ENCODE measurements around the gene AUTS2.

The AUTS2 gene

GRCh38 chr7:70533614-70534013, 935.3 kb downstream of the AUTS2 start:
- Histone ChIP-seq H3K27ac (ENCODE audit: low read length) (no peak overlapping the region), H3K4me3 (ENCODE audit: low read depth in 1 of 2, low read length in 2 of 2) (no peak overlapping the region), H3K27me3 (ENCODE audit: low read depth, low read length) (no peaks in the 10 kb centered on the region), H3K4me1 (ENCODE audit: control insufficient read depth in 1 of 2, insufficient read depth in 2 of 2, low read length in 2 of 2) (no peaks in the 10 kb centered on the region), H3K36me3 (ENCODE audit: control insufficient read depth in 1 of 2, insufficient read depth in 2 of 2, low read length in 2 of 2) (no peaks in the 10 kb centered on the region), H3K9me3 (ENCODE audit: control insufficient read depth in 1 of 2, low read length in 2 of 2) (no peaks in the 10 kb centered on the region)

GRCh38 chr7:70539205-70539604, 940.9 kb downstream of the AUTS2 start:
- H3K4me3 ChIP-seq (ENCODE audit: low read depth in 1 of 2, low read length in 2 of 2) = no peak overlapping the region
- no peak overlapping the region for H3K27ac ChIP-seq (ENCODE audit: low read length)
- H3K27me3 ChIP-seq (ENCODE audit: low read depth, low read length) = no peaks in the 10 kb centered on the region
- no peaks in the 10 kb centered on the region for H3K36me3 ChIP-seq (ENCODE audit: control insufficient read depth in 1 of 2, insufficient read depth in 2 of 2, low read length in 2 of 2)
- no peaks in the 10 kb centered on the region for H3K9me3 ChIP-seq (ENCODE audit: control insufficient read depth in 1 of 2, low read length in 2 of 2)
- peaks cover 0 to 8% of the 10 kb centered on the region in 2 donors for H3K4me1 ChIP-seq (ENCODE audit: control insufficient read depth in 1 of 2, insufficient read depth in 2 of 2, low read length in 2 of 2)

- Histone ChIP-seq H3K4me3 (ENCODE audit: low read depth in 1 of 2, low read length in 2 of 2) (no peak overlapping the region), H3K4me1 (ENCODE audit: control insufficient read depth in 1 of 2, insufficient read depth in 2 of 2, low read length in 2 of 2) (peaks cover 0 to 8% of the 10 kb centered on the region in 2 donors), H3K36me3 (ENCODE audit: control insufficient read depth in 1 of 2, insufficient read depth in 2 of 2, low read length in 2 of 2) (no peaks in the 10 kb centered on the region), H3K27me3 (ENCODE audit: low read depth, low read length) (no peaks in the 10 kb centered on the region), H3K27ac (ENCODE audit: low read length) (no peak overlapping the region), H3K9me3 (ENCODE audit: control insufficient read depth in 1 of 2, low read length in 2 of 2) (no peaks in the 10 kb centered on the region)
Measured at GRCh38 chr7:70539617-70540016, 941.3 kb downstream of the AUTS2 start.

- Histone ChIP-seq H3K4me3 (ENCODE audit: low read depth in 1 of 2, low read length in 2 of 2) (no peak overlapping the region), H3K4me1 (ENCODE audit: control insufficient read depth in 1 of 2, insufficient read depth in 2 of 2, low read length in 2 of 2) (peaks cover 0 to 8% of the 10 kb centered on the region in 2 donors), H3K27ac (ENCODE audit: low read length) (no peak overlapping the region), H3K36me3 (ENCODE audit: control insufficient read depth in 1 of 2, insufficient read depth in 2 of 2, low read length in 2 of 2) (no peaks in the 10 kb centered on the region), H3K27me3 (ENCODE audit: low read depth, low read length) (no peaks in the 10 kb centered on the region), H3K9me3 (ENCODE audit: control insufficient read depth in 1 of 2, low read length in 2 of 2) (no peaks in the 10 kb centered on the region)
Measured at GRCh38 chr7:70540641-70541040, 942.4 kb downstream of the AUTS2 start.

GRCh38 chr7:70542750-70543376, 944.6 kb downstream of the AUTS2 start:
- Histone ChIP-seq H3K4me3 (ENCODE audit: low read depth in 1 of 2, low read length in 2 of 2) (no peak overlapping the region), H3K36me3 (ENCODE audit: control insufficient read depth in 1 of 2, insufficient read depth in 2 of 2, low read length in 2 of 2) (no peaks in the 10 kb centered on the region), H3K9me3 (ENCODE audit: control insufficient read depth in 1 of 2, low read length in 2 of 2) (no peaks in the 10 kb centered on the region), H3K27ac (ENCODE audit: low read length) (no peak overlapping the region), H3K27me3 (ENCODE audit: low read depth, low read length) (no peaks in the 10 kb centered on the region), H3K4me1 (ENCODE audit: control insufficient read depth in 1 of 2, insufficient read depth in 2 of 2, low read length in 2 of 2) (peaks cover 0 to 8% of the 10 kb centered on the region in 2 donors)

GRCh38 chr7:70544016-70544415, 945.7 kb downstream of the AUTS2 start:
- peaks cover 0 to 8% of the 10 kb centered on the region in 2 donors for H3K4me1 ChIP-seq (ENCODE audit: control insufficient read depth in 1 of 2, insufficient read depth in 2 of 2, low read length in 2 of 2)
- H3K27ac ChIP-seq (ENCODE audit: low read length) = no peak overlapping the region
- H3K27me3 ChIP-seq (ENCODE audit: low read depth, low read length) = no peaks in the 10 kb centered on the region
- no peak overlapping the region for H3K4me3 ChIP-seq (ENCODE audit: low read depth in 1 of 2, low read length in 2 of 2)
- H3K9me3 ChIP-seq (ENCODE audit: control insufficient read depth in 1 of 2, low read length in 2 of 2) = no peaks in the 10 kb centered on the region
- no peaks in the 10 kb centered on the region for H3K36me3 ChIP-seq (ENCODE audit: control insufficient read depth in 1 of 2, insufficient read depth in 2 of 2, low read length in 2 of 2)

GRCh38 chr7:70545214-70545613, 946.9 kb downstream of the AUTS2 start:
- H3K27me3 ChIP-seq (ENCODE audit: low read depth, low read length) = no peaks in the 10 kb centered on the region
- H3K9me3 ChIP-seq (ENCODE audit: control insufficient read depth in 1 of 2, low read length in 2 of 2) = no peaks in the 10 kb centered on the region
- peaks cover 0 to 8% of the 10 kb centered on the region in 2 donors for H3K4me1 ChIP-seq (ENCODE audit: control insufficient read depth in 1 of 2, insufficient read depth in 2 of 2, low read length in 2 of 2)
- no peaks in the 10 kb centered on the region for H3K36me3 ChIP-seq (ENCODE audit: control insufficient read depth in 1 of 2, insufficient read depth in 2 of 2, low read length in 2 of 2)
- no peak overlapping the region for H3K27ac ChIP-seq (ENCODE audit: low read length)
- no peak overlapping the region for H3K4me3 ChIP-seq (ENCODE audit: low read depth in 1 of 2, low read length in 2 of 2)

- Histone ChIP-seq H3K4me1 (ENCODE audit: control insufficient read depth in 1 of 2, insufficient read depth in 2 of 2, low read length in 2 of 2) (no peaks in the 10 kb centered on the region), H3K36me3 (ENCODE audit: control insufficient read depth in 1 of 2, insufficient read depth in 2 of 2, low read length in 2 of 2) (no peaks in the 10 kb centered on the region), H3K27ac (ENCODE audit: low read length) (no peak overlapping the region), H3K9me3 (ENCODE audit: control insufficient read depth in 1 of 2, low read length in 2 of 2) (no peaks in the 10 kb centered on the region), H3K4me3 (ENCODE audit: low read depth in 1 of 2, low read length in 2 of 2) (no peak overlapping the region), H3K27me3 (ENCODE audit: low read depth, low read length) (no peaks in the 10 kb centered on the region)
Measured at GRCh38 chr7:70552141-70552540, 953.9 kb downstream of the AUTS2 start.

- Histone ChIP-seq H3K4me3 (ENCODE audit: low read depth in 1 of 2, low read length in 2 of 2) (no peak overlapping the region), H3K27ac (ENCODE audit: low read length) (no peak overlapping the region), H3K27me3 (ENCODE audit: low read depth, low read length) (no peaks in the 10 kb centered on the region), H3K4me1 (ENCODE audit: control insufficient read depth in 1 of 2, insufficient read depth in 2 of 2, low read length in 2 of 2) (no peaks in the 10 kb centered on the region), H3K36me3 (ENCODE audit: control insufficient read depth in 1 of 2, insufficient read depth in 2 of 2, low read length in 2 of 2) (no peaks in the 10 kb centered on the region), H3K9me3 (ENCODE audit: control insufficient read depth in 1 of 2, low read length in 2 of 2) (no peaks in the 10 kb centered on the region)
Measured at GRCh38 chr7:70553364-70553763, 955.1 kb downstream of the AUTS2 start.

- Histone ChIP-seq H3K27ac (ENCODE audit: low read length) (no peak overlapping the region), H3K9me3 (ENCODE audit: control insufficient read depth in 1 of 2, low read length in 2 of 2) (no peaks in the 10 kb centered on the region), H3K4me3 (ENCODE audit: low read depth in 1 of 2, low read length in 2 of 2) (no peak overlapping the region), H3K36me3 (ENCODE audit: control insufficient read depth in 1 of 2, insufficient read depth in 2 of 2, low read length in 2 of 2) (no peaks in the 10 kb centered on the region), H3K27me3 (ENCODE audit: low read depth, low read length) (no peaks in the 10 kb centered on the region), H3K4me1 (ENCODE audit: control insufficient read depth in 1 of 2, insufficient read depth in 2 of 2, low read length in 2 of 2) (no peaks in the 10 kb centered on the region)
Measured at GRCh38 chr7:70554646-70555045, 956.4 kb downstream of the AUTS2 start.

GRCh38 chr7:70556761-70557160, 958.5 kb downstream of the AUTS2 start:
- Histone ChIP-seq H3K27ac (ENCODE audit: low read length) (no peak overlapping the region), H3K4me1 (ENCODE audit: control insufficient read depth in 1 of 2, insufficient read depth in 2 of 2, low read length in 2 of 2) (no peaks in the 10 kb centered on the region), H3K4me3 (ENCODE audit: low read depth in 1 of 2, low read length in 2 of 2) (no peak overlapping the region)

GRCh38 chr7:70557338-70557737, 959.1 kb downstream of the AUTS2 start:
- Histone ChIP-seq H3K27me3 (ENCODE audit: low read depth, low read length) (no peaks in the 10 kb centered on the region), H3K36me3 (ENCODE audit: control insufficient read depth in 1 of 2, insufficient read depth in 2 of 2, low read length in 2 of 2) (no peaks in the 10 kb centered on the region), H3K4me3 (ENCODE audit: low read depth in 1 of 2, low read length in 2 of 2) (no peak overlapping the region), H3K27ac (ENCODE audit: low read length) (no peak overlapping the region), H3K4me1 (ENCODE audit: control insufficient read depth in 1 of 2, insufficient read depth in 2 of 2, low read length in 2 of 2) (no peaks in the 10 kb centered on the region), H3K9me3 (ENCODE audit: control insufficient read depth in 1 of 2, low read length in 2 of 2) (no peaks in the 10 kb centered on the region)

More at GRCh38 chr7:70556761-70557160, 958.5 kb downstream of the AUTS2 start:
- no peaks in the 10 kb centered on the region for H3K9me3 ChIP-seq (ENCODE audit: control insufficient read depth in 1 of 2, low read length in 2 of 2)
- H3K27me3 ChIP-seq (ENCODE audit: low read depth, low read length) = no peaks in the 10 kb centered on the region
- H3K36me3 ChIP-seq (ENCODE audit: control insufficient read depth in 1 of 2, insufficient read depth in 2 of 2, low read length in 2 of 2) = no peaks in the 10 kb centered on the region

Data from muscle layer of duodenum (tissue), 2 donors.